MM.1S (cell line): Measurements from ENCODE around the gene THAP9.

ENCODE experiments used
- EZH2phosphoT487 ChIP-seq: fragments of 300-600 bp; sonication (generic); IDR thresholded peaks from 2 replicates; pipeline ENCODE4 v1.6.1; 2018; ENCODE audit warnings: antibody characterized with exemption, low read length
- TF ChIP-seq, protein P1 (sequence below): fragments of 300-600 bp; sonication (generic); IDR thresholded peaks from 2 replicates; pipeline ENCODE4 v1.5.1; 2016; ENCODE audit warnings: antibody characterized with exemption, low read length, mixed read lengths

DNA sequence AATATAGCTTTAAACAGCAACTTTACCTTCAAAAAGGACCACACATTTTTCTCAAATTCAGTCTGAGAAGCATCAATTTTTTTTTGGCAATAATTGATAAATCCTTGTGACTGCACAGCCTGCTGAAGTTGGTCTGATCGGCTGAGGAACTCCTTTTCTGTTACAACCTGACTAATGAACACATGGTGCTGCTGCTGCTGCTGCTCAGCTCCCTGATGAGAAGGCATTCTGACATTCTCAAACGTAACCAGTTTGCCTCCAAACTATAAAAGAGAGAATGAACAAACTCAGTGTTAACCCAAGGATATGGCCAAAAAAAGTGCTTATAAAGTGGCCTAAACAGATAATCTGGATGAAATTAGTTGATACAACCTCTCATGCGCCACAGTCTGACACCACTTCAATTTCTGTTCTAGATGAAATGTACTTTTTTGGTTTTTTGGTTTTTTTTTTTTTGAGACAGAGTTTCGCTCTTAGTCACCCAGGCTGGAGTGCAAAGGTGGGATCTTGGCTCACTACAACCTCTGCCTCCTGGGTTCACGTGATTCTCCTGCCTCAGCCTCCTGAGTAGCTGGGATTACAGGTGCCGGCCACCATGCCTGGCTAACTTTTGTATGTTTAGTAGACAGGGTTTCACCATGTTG is 36.1 kb upstream of the THAP9 start:
- TF ChIP-seq, protein P1, sequence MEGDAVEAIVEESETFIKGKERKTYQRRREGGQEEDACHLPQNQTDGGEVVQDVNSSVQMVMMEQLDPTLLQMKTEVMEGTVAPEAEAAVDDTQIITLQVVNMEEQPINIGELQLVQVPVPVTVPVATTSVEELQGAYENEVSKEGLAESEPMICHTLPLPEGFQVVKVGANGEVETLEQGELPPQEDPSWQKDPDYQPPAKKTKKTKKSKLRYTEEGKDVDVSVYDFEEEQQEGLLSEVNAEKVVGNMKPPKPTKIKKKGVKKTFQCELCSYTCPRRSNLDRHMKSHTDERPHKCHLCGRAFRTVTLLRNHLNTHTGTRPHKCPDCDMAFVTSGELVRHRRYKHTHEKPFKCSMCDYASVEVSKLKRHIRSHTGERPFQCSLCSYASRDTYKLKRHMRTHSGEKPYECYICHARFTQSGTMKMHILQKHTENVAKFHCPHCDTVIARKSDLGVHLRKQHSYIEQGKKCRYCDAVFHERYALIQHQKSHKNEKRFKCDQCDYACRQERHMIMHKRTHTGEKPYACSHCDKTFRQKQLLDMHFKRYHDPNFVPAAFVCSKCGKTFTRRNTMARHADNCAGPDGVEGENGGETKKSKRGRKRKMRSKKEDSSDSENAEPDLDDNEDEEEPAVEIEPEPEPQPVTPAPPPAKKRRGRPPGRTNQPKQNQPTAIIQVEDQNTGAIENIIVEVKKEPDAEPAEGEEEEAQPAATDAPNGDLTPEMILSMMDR: no peak
- TF ChIP-seq EZH2phosphoT487: no peak
